ENCODE results near the gene DCST1. TPM values are rescaled to one million over a fixed set of nuclear protein-coding genes. Genes with fewer than 3 reads are reported as not detected.

DCST1 gene
- total and polyA plus RNA-seq, 2 of the 8 experiments (the other 6 are each of a cell fraction or from before 2014, with no cell fraction given) = not detected

DNA sequence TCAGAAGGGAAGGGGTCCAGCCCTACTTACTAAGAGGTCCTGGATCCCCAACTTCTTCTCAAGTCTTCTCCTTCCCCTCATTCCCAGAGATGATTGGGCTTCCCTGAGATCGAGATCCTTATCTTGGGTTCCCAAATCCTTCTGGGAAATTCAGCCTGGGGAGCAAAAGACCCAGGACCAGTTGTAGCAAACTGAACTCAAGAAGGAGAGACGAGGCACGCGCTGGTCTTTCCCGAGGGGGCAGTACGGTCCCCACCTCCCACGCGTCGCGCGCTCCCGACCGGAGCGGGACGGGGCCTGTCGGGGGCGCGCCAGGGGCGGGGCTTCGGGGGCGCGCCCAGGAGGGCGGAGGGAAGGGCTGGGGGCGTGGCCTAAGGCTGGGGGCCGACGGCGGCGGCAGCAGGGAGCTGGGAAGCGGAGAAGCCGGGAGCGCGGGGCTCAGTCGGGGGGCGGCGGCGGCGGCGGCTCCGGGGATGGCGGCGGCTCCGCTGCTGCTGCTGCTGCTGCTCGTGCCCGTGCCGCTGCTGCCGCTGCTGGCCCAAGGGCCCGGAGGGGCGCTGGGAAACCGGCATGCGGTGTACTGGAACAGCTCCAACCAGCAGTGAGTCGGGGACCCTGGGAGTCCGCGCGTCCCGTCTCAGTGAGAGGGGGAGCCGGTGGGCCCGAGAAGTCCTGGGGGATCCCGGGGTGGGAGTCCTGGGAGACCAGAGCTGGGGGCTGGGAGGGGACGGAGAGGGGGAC is 45.0 kb downstream of the DCST1 start, which contains the start of gene EFNA3:
Gene EFNA3, plus strand, starts transcription at position 369 of the 741 bp plus-strand sequence. Its CDS starts 105 bp downstream, at position 474.
- H3K14ac ChIP-seq (ENCODE audit: insufficient read length) = no peak within 1 kb of the TSS
- H2BK120ac ChIP-seq (replicated peaks; ENCODE audit: low read depth, low read length) = no peak within 1 kb of the TSS
- no peak within 1 kb of the TSS for H3K27ac ChIP-seq (ENCODE audit: low read depth, low read length)
- peaks cover 0 to 34% (median 16%) of the 10 kb centered on the region in 4 experiments; a peak in 6 of 7 replicates for H3K4me1 ChIP-seq (replicated peaks in 1 of 4; ENCODE audit: control insufficient read depth in 3 of 4, insufficient read depth in 4 of 4, low read length in 3 of 4)
- POLR2A ChIA-PET (ENCODE audit: partially characterized antibody) = interaction anchor here (0.8 to 2.6 kb wide), 5 partner anchors 9 to 105 kb away, joined by 3 to 18 read pairs (median 7); partner anchors contain the start of gene EFNA4
- H3K4me2 ChIP-seq (ENCODE audit: insufficient read depth in 1 of 2, low read depth in 2 of 2, low read length in 2 of 2) = peak within 1 kb of the TSS; percentile 93 to 95
- FAIRE-seq (no peak), DNase-seq (ENCODE audit: low read depth in 1 of 2, low spot score in 2 of 2) (peak in 1 of 2 experiments; percentile 91)
- H2AK5ac ChIP-seq (ENCODE audit: low read depth, low read length) = peak within 1 kb of the TSS; percentile 48; the same call in 1 of the 2 replicates
- no peak within 1 kb of the TSS for H3K23ac ChIP-seq (ENCODE audit: insufficient read length)
- no peak within 1 kb of the TSS for H3K9ac ChIP-seq (replicated peaks in 1 of 4; ENCODE audit: extremely low read depth in 1 of 4, low read depth in 3 of 4, low read length in 3 of 4)
- peak within 1 kb of the TSS; percentile 55; the same call in 1 of the 2 replicates for H2BK20ac ChIP-seq (ENCODE audit: low read length)
- peak within 1 kb of the TSS; percentile 75; the same call in 1 of the 2 replicates for H2BK12ac ChIP-seq (ENCODE audit: low read depth, low read length)
- H3K27me3 ChIP-seq (replicated peaks in 1 of 4; ENCODE audit: control insufficient read depth in 3 of 4, extremely low read depth in 1 of 4, insufficient read depth in 3 of 4, low read length in 3 of 4) = peaks cover 45 to 59% (median 56%) of the 10 kb centered on the region in 4 experiments
- peak within 1 kb of the TSS; percentile 71 for H3K18ac ChIP-seq (ENCODE audit: extremely low read depth, low read length)
- peak within 1 kb of the TSS; percentile 57 to 77 (median 64) for H3K4me3 ChIP-seq (ENCODE audit: extremely low read depth in 1 of 4, insufficient read depth in 2 of 4, low read depth in 3 of 4, low read length in 4 of 4)
- 6% methylated on average over 14 of the region's 59 CpGs; no CpG with 5 or more reads in 1 of the 2 experiments for WGBS, 2 experiments (ENCODE audit: extremely low coverage in 1 of 2, insufficient coverage in 1 of 2, insufficient read length in 1 of 2, insufficient replicate concordance in 2 of 2, low coverage in 1 of 2, low lambda C conversion rate in 2 of 2, missing lambda C conversion rate in 1 of 2)
- no peak within 1 kb of the TSS for H4K5ac ChIP-seq (ENCODE audit: insufficient read length, low read depth, low read length)
- H3K4ac ChIP-seq (replicated peaks; ENCODE audit: insufficient read length, low read depth, low read length) = no peak within 1 kb of the TSS
- no peaks in the 10 kb centered on the region for H3K79me1 ChIP-seq (ENCODE audit: low read depth, low read length)
- H3K36me3 ChIP-seq (ENCODE audit: control insufficient read depth in 2 of 4, insufficient read depth in 4 of 4, low read length in 3 of 4) = no peaks in the 10 kb centered on the region
- H4K8ac ChIP-seq (ENCODE audit: extremely low read depth, insufficient read depth, low read length) = no peak within 1 kb of the TSS; the same call in 1 of the 2 replicates
- H3K79me2 ChIP-seq (ENCODE audit: control insufficient read depth in 1 of 2, insufficient read depth in 2 of 2, low read length in 2 of 2) = no peaks in the 10 kb centered on the region
- H3K56ac ChIP-seq (replicated peaks; ENCODE audit: insufficient read length, low read depth, low read length) = no peak within 1 kb of the TSS
- H2BK15ac ChIP-seq (ENCODE audit: low read length) = peak within 1 kb of the TSS; percentile 46; the same call in 1 of the 2 replicates
- H2BK5ac ChIP-seq (ENCODE audit: low read depth, low read length) = no peak within 1 kb of the TSS
- peaks cover 16% of the 10 kb centered on the region; the same call in 1 of the 2 replicates for H3K23me2 ChIP-seq (ENCODE audit: low read depth, low read length)
- H4K91ac ChIP-seq (replicated peaks; ENCODE audit: insufficient read length, low read length) = peak within 1 kb of the TSS; percentile 67
- no peaks in the 10 kb centered on the region for H3K9me3 ChIP-seq (ENCODE audit: insufficient read depth in 2 of 2, low read depth in 1 of 2, low read length in 1 of 2)
- CTCF ChIA-PET (ENCODE audit: partially characterized antibody) = interaction anchor here (0.5 to 33.9 kb wide), 6 partner anchors 8 to 170 kb away, joined by 3 to 907 read pairs (median 6); partner anchors contain the start of genes ADAM15 and EFNA4
- peaks cover 0 to 10% of the 10 kb centered on the region in 2 experiments for H4K20me1 ChIP-seq (replicated peaks in 1 of 2; ENCODE audit: control insufficient read depth in 1 of 2, insufficient read depth in 2 of 2, low read length in 2 of 2)
- no peak within 1 kb of the TSS for H2AFZ ChIP-seq (ENCODE audit: low read length)
- TF ChIP-seq TEAD4 (IDR thresholded peaks at IDR 0.05; ENCODE audit: low read depth, low read length) (no peak), TAF1 (IDR thresholded peaks at IDR 0.05; ENCODE audit: low read depth, low read length) (0 out of 2 replicates have a peak, but pooled peaks have one; percentile 41), RFX5 (IDR thresholded peaks at IDR 0.05; ENCODE audit: borderline replicate concordance, low read depth, low read length) (no peak), SIN3A (conservative IDR thresholded peaks at IDR 0.05 in 1 of 2, IDR thresholded peaks at IDR 0.05 in 1 of 2; ENCODE audit: low read depth in 1 of 2, low read length in 2 of 2) (no peak; a peak in 1 of 4 replicates), SP1 (IDR thresholded peaks at IDR 0.05; ENCODE audit: low read depth, low read length) (no peak), PHF8 (conservative IDR thresholded peaks at IDR 0.05; ENCODE audit: low read depth, low read length) (0 out of 2 replicates have a peak, but pooled peaks have one; percentile 32), NRF1 (IDR thresholded peaks at IDR 0.05; ENCODE audit: low read depth, low read length) (no peak)
- TF ChIP-seq, protein P1, sequence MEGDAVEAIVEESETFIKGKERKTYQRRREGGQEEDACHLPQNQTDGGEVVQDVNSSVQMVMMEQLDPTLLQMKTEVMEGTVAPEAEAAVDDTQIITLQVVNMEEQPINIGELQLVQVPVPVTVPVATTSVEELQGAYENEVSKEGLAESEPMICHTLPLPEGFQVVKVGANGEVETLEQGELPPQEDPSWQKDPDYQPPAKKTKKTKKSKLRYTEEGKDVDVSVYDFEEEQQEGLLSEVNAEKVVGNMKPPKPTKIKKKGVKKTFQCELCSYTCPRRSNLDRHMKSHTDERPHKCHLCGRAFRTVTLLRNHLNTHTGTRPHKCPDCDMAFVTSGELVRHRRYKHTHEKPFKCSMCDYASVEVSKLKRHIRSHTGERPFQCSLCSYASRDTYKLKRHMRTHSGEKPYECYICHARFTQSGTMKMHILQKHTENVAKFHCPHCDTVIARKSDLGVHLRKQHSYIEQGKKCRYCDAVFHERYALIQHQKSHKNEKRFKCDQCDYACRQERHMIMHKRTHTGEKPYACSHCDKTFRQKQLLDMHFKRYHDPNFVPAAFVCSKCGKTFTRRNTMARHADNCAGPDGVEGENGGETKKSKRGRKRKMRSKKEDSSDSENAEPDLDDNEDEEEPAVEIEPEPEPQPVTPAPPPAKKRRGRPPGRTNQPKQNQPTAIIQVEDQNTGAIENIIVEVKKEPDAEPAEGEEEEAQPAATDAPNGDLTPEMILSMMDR (IDR thresholded peaks at IDR 0.05; ENCODE audit: control extremely low read depth in 1 of 3, insufficient read depth in 1 of 3, low read depth in 1 of 3, low read length in 3 of 3) = 0 out of 4 replicates have a peak, but pooled peaks of 1 of the 3 experiments have one; percentile 4
